ENCODE results near the gene SLC10A4. TPM values are rescaled to one million over a fixed set of nuclear protein-coding genes. Genes with fewer than 3 reads are reported as not detected.

The SLC10A4 gene
- total RNA-seq, 2 experiments from 2014 or later, result not detected

- ATAC-seq (no peak), DNase-seq (no peak)
- H3K36me3 Mint-ChIP-seq (ENCODE audit: low read depth), result no peaks in the 10 kb centered on the region
- H3K4me3 Mint-ChIP-seq, result no peak overlapping the region
- H3K27me3 Mint-ChIP-seq (ENCODE audit: low read depth), result peaks cover 12% of the 10 kb centered on the region
- CTCF ChIA-PET, result no interaction called here
- H3K9me3 Mint-ChIP-seq (ENCODE audit: insufficient read depth), result no peaks in the 10 kb centered on the region
- no peak overlapping the region for H3K27ac Mint-ChIP-seq
- POLR2A ChIA-PET, result no interaction called here
- no peaks in the 10 kb centered on the region for H3K4me1 Mint-ChIP-seq (ENCODE audit: low read depth)
These were observed 15.7 kb upstream of the SLC10A4 start for GRCh38 chr4:48467442-48467841.

- no peak for ATAC-seq
- Mint-ChIP-seq H3K4me1 (ENCODE audit: low read depth) (no peaks in the 10 kb centered on the region), H3K9me3 (ENCODE audit: insufficient read depth) (no peaks in the 10 kb centered on the region), H3K36me3 (ENCODE audit: low read depth) (no peaks in the 10 kb centered on the region), H3K4me3 (no peak overlapping the region), H3K27me3 (ENCODE audit: low read depth) (peaks cover 12% of the 10 kb centered on the region), H3K27ac (no peak overlapping the region)
- ChIA-PET POLR2A (no interaction called here), CTCF (no interaction called here)
- no peak for DNase-seq
These were observed 15.3 kb upstream of the SLC10A4 start for GRCh38 chr4:48467891-48468290.

- POLR2A ChIA-PET, result no interaction called here
- H3K36me3 Mint-ChIP-seq (ENCODE audit: low read depth), result no peaks in the 10 kb centered on the region
- H3K4me1 Mint-ChIP-seq (ENCODE audit: low read depth), result no peaks in the 10 kb centered on the region
- H3K27me3 Mint-ChIP-seq (ENCODE audit: low read depth), result peaks cover 9% of the 10 kb centered on the region
- DNase-seq (no peak), ATAC-seq (no peak)
- no peak overlapping the region for H3K4me3 Mint-ChIP-seq
- no peaks in the 10 kb centered on the region for H3K9me3 Mint-ChIP-seq (ENCODE audit: insufficient read depth)
- CTCF ChIA-PET, result no interaction called here
- no peak overlapping the region for H3K27ac Mint-ChIP-seq
These were observed 13.0 kb upstream of the SLC10A4 start for GRCh38 chr4:48470137-48470536.

- ChIA-PET CTCF (no interaction called here), POLR2A (no interaction called here)
- Mint-ChIP-seq H3K9me3 (ENCODE audit: insufficient read depth) (no peaks in the 10 kb centered on the region), H3K36me3 (ENCODE audit: low read depth) (no peaks in the 10 kb centered on the region), H3K27ac (no peak overlapping the region), H3K4me3 (no peak overlapping the region), H3K27me3 (ENCODE audit: low read depth) (peaks cover 11% of the 10 kb centered on the region), H3K4me1 (ENCODE audit: low read depth) (no peaks in the 10 kb centered on the region)
- DNase-seq, result no peak
- no peak for ATAC-seq
These were observed 12.6 kb upstream of the SLC10A4 start for GRCh38 chr4:48470570-48470969.

GRCh38 chr4:48472794-48473193 lies 10.3 kb upstream of the SLC10A4 start:
- Mint-ChIP-seq H3K36me3 (ENCODE audit: low read depth) (no peaks in the 10 kb centered on the region), H3K9me3 (ENCODE audit: insufficient read depth) (no peaks in the 10 kb centered on the region), H3K4me1 (ENCODE audit: low read depth) (no peaks in the 10 kb centered on the region), H3K4me3 (no peak overlapping the region), H3K27me3 (ENCODE audit: low read depth) (peaks cover 13% of the 10 kb centered on the region), H3K27ac (no peak overlapping the region)
- POLR2A ChIA-PET, result no interaction called here
- no peak for ATAC-seq
- DNase-seq, result no peak
- CTCF ChIA-PET, result interaction anchor here (0.6 kb wide), 1 partner anchor 55 kb away, joined by 3 read pairs; no protein-coding TSS in a partner anchor

- H3K27ac Mint-ChIP-seq, result no peak overlapping the region
- no peaks in the 10 kb centered on the region for H3K36me3 Mint-ChIP-seq (ENCODE audit: low read depth)
- H3K27me3 Mint-ChIP-seq (ENCODE audit: low read depth), result peaks cover 12% of the 10 kb centered on the region
- no peak for ATAC-seq
- H3K9me3 Mint-ChIP-seq (ENCODE audit: insufficient read depth), result no peaks in the 10 kb centered on the region
- H3K4me3 Mint-ChIP-seq, result no peak overlapping the region
- DNase-seq, result no peak
- ChIA-PET POLR2A (no interaction called here), CTCF (interaction anchor here (1.2 kb wide), 1 partner anchor 12 kb away, joined by 3 read pairs; no protein-coding TSS in a partner anchor)
- H3K4me1 Mint-ChIP-seq (ENCODE audit: low read depth), result no peaks in the 10 kb centered on the region
These were observed 7.4 kb upstream of the SLC10A4 start for GRCh38 chr4:48475770-48476169.

GRCh38 chr4:48478273-48478672 lies 4.9 kb upstream of the SLC10A4 start:
- no peak for DNase-seq
- CTCF ChIA-PET, result no interaction called here
- H3K4me1 Mint-ChIP-seq (ENCODE audit: low read depth), result peaks cover 5% of the 10 kb centered on the region
- H3K4me3 Mint-ChIP-seq, result no peak overlapping the region
- H3K36me3 Mint-ChIP-seq (ENCODE audit: low read depth), result no peaks in the 10 kb centered on the region
- ATAC-seq, result no peak
- POLR2A ChIA-PET, result no interaction called here
- H3K27me3 Mint-ChIP-seq (ENCODE audit: low read depth), result peaks cover 35% of the 10 kb centered on the region
- H3K9me3 Mint-ChIP-seq (ENCODE audit: insufficient read depth), result no peaks in the 10 kb centered on the region
- H3K27ac Mint-ChIP-seq, result no peak overlapping the region

DNA sequence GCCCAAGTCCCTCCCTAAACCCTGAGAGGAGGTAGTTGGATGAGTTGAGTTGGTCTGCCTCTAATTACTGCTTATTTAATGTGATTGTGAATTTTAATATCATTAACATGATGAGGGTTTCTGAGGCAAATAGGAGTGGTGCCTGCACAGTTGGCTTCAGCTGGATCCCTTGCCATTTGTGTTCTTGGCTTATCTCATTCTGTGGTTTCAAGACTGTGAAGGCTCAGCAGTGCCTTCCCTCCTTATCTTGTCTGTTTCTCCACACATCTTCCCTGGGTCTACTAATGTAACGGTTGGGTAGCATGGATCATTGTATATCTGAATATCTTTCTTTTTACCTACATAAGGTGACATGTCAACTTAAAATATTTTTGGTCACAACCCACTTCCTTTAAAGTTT lies 1.6 kb upstream of the SLC10A4 start:
- ATAC-seq, result no peak
- ChIA-PET CTCF (interaction anchor here (0.8 kb wide), 1 partner anchor 26 kb away, joined by 3 read pairs; no protein-coding TSS in a partner anchor), POLR2A (no interaction called here)
- DNase-seq, result no peak
- Mint-ChIP-seq H3K4me3 (no peak overlapping the region), H3K27ac (no peak overlapping the region), H3K27me3 (ENCODE audit: low read depth) (peaks cover 54% of the 10 kb centered on the region), H3K36me3 (ENCODE audit: low read depth) (peaks cover 4% of the 10 kb centered on the region), H3K4me1 (ENCODE audit: low read depth) (peaks cover 18% of the 10 kb centered on the region), H3K9me3 (ENCODE audit: insufficient read depth) (no peaks in the 10 kb centered on the region)

- DNase-seq (no peak), ATAC-seq (peak; percentile 37)
- H3K36me3 Mint-ChIP-seq (ENCODE audit: low read depth), result peaks cover 4% of the 10 kb centered on the region
- no peak overlapping the region for H3K27ac Mint-ChIP-seq
- H3K4me3 Mint-ChIP-seq, result peak overlapping the region; percentile 49
- H3K4me1 Mint-ChIP-seq (ENCODE audit: low read depth), result peaks cover 18% of the 10 kb centered on the region
- peaks cover 71% of the 10 kb centered on the region for H3K27me3 Mint-ChIP-seq (ENCODE audit: low read depth)
- ChIA-PET CTCF (interaction anchor here (1.9 kb wide), 1 partner anchor 9 kb away, joined by 5 read pairs; no protein-coding TSS in a partner anchor), POLR2A (no interaction called here)
- no peaks in the 10 kb centered on the region for H3K9me3 Mint-ChIP-seq (ENCODE audit: insufficient read depth)
These were observed 792 bp downstream of the SLC10A4 start for GRCh38 chr4:48483777-48484493.

- peaks cover 4% of the 10 kb centered on the region for H3K36me3 Mint-ChIP-seq (ENCODE audit: low read depth)
- ATAC-seq, result no peak
These were observed 1.5 kb downstream of the SLC10A4 start for GRCh38 chr4:48484494-48485168.

GRCh38 chr4:48489683-48490011 lies 6.5 kb downstream of the SLC10A4 start:
- Mint-ChIP-seq H3K36me3 (ENCODE audit: low read depth) (no peaks in the 10 kb centered on the region), H3K27me3 (ENCODE audit: low read depth) (peaks cover 54% of the 10 kb centered on the region), H3K9me3 (ENCODE audit: insufficient read depth) (no peaks in the 10 kb centered on the region), H3K27ac (no peak overlapping the region), H3K4me1 (ENCODE audit: low read depth) (peaks cover 5% of the 10 kb centered on the region), H3K4me3 (peak overlapping the region; percentile 53)
- ChIA-PET POLR2A (no interaction called here), CTCF (no interaction called here)
- ATAC-seq (no peak), DNase-seq (no peak)

More at GRCh38 chr4:48484494-48485168, 1.5 kb downstream of the SLC10A4 start:
- Mint-ChIP-seq H3K4me3 (peak overlapping the region; percentile 49), H3K9me3 (ENCODE audit: insufficient read depth) (no peaks in the 10 kb centered on the region), H3K27ac (no peak overlapping the region), H3K4me1 (ENCODE audit: low read depth) (peaks cover 18% of the 10 kb centered on the region), H3K27me3 (ENCODE audit: low read depth) (peaks cover 76% of the 10 kb centered on the region)
- ChIA-PET POLR2A (no interaction called here), CTCF (interaction anchor here (1.9 kb wide), 1 partner anchor 8 kb away, joined by 5 read pairs; no protein-coding TSS in a partner anchor)
- DNase-seq, result no peak

- ChIA-PET CTCF (no interaction called here), POLR2A (no interaction called here)
- H3K27ac Mint-ChIP-seq, result no peak within 1 kb of the TSS
- DNase-seq, result no peak
- peak within 1 kb of the TSS; percentile 53 for H3K4me3 Mint-ChIP-seq
- H3K4me1 Mint-ChIP-seq (ENCODE audit: low read depth), result peaks cover 2% of the 10 kb centered on the region
- no peaks in the 10 kb centered on the region for H3K9me3 Mint-ChIP-seq (ENCODE audit: insufficient read depth)
- H3K36me3 Mint-ChIP-seq (ENCODE audit: low read depth), result no peaks in the 10 kb centered on the region
- peak; percentile 45 for ATAC-seq
- peaks cover 49% of the 10 kb centered on the region for H3K27me3 Mint-ChIP-seq (ENCODE audit: low read depth)
These were observed 7.0 kb downstream of the SLC10A4 start, which contains the start of gene ZAR1 for GRCh38 chr4:48490012-48490679. Gene ZAR1, plus strand, starts transcription at chr4:48490252. Its CDS starts 40 bp downstream, at chr4:48490292.

Data from activated CD8-positive, alpha-beta T cell treated with anti-CD3 and anti-CD28 coated beads, Interleukin-2, amount 10 ng/mL, durations not matched to agents 7 days and 5 days (primary cell).